ENCODE measurements around the gene PPP1R10.
"Not testable (repeated sequence)": the region's sequence is repeated elsewhere in the genome, so short reads cannot be mapped to it uniquely, and the experiment has no call there.

PPP1R10 gene

GRCh38 chr6:30616811-30617564, at the start of gene PPP1R10:
Gene PPP1R10 (minus strand): TSS chr6:30617243. CDS start chr6:30609944, 7,299 bp downstream.
- DNase-seq: peak; percentile 99 to 100

GRCh38 chr6:30666300-30666699, 49.3 kb upstream of the PPP1R10 start:
- not testable (repeated sequence) for DNase-seq

- no peak for DNase-seq
Measured at GRCh38 chr6:30664994-30665767, 48.1 kb upstream of the PPP1R10 start.

GRCh38 chr6:30657922-30658321, 40.9 kb upstream of the PPP1R10 start:
- not testable (repeated sequence) for DNase-seq

GRCh38 chr6:30657454-30657853, 40.4 kb upstream of the PPP1R10 start:
- DNase-seq: no peak

- no peak for DNase-seq
Measured at GRCh38 chr6:30656513-30656912, 39.5 kb upstream of the PPP1R10 start.

- no peak for DNase-seq
Measured at GRCh38 chr6:30655743-30656094, 38.7 kb upstream of the PPP1R10 start.

- DNase-seq: no peak
Measured at GRCh38 chr6:30654798-30655742, 38.0 kb upstream of the PPP1R10 start.

- no peak for DNase-seq
Measured at GRCh38 chr6:30651143-30651542, 34.1 kb upstream of the PPP1R10 start.

- peak; percentile 58 to 86 for DNase-seq
Measured at GRCh38 chr6:30647242-30648116, 30.4 kb upstream of the PPP1R10 start.

- DNase-seq: peak; percentile 91 to 93
Measured at GRCh38 chr6:30646450-30647241, 29.6 kb upstream of the PPP1R10 start, which contains the start of gene C6orf136. Gene C6orf136 (plus strand): TSS chr6:30647133. CDS start chr6:30647232, 99 bp downstream.

GRCh38 chr6:30645989-30646388, 28.9 kb upstream of the PPP1R10 start:
- DNase-seq: no peak

- DNase-seq: no peak
Measured at GRCh38 chr6:30644769-30645168, 27.7 kb upstream of the PPP1R10 start.

- DNase-seq: no peak
Measured at GRCh38 chr6:30643656-30644055, 26.6 kb upstream of the PPP1R10 start.

- no peak for DNase-seq
Measured at GRCh38 chr6:30641048-30641447, 24.0 kb upstream of the PPP1R10 start.

GRCh38 chr6:30640481-30640880, 23.4 kb upstream of the PPP1R10 start:
- DNase-seq: no peak

GRCh38 chr6:30635834-30636233, 18.8 kb upstream of the PPP1R10 start:
- DNase-seq: no peak

GRCh38 chr6:30626484-30627366, 9.7 kb upstream of the PPP1R10 start, which contains the start of gene ATAT1:
Gene ATAT1 (plus strand): TSS chr6:30626874.
- DNase-seq: peak; percentile 61 to 81

- DNase-seq: no peak
Measured at GRCh38 chr6:30625511-30625910, 8.5 kb upstream of the PPP1R10 start.

GRCh38 chr6:30619561-30619960, 2.5 kb upstream of the PPP1R10 start:
- no peak for DNase-seq
